Measurements from ENCODE around the gene MAP3K14. TPM values are rescaled to one million over a fixed set of nuclear protein-coding genes. Genes with fewer than 3 reads are reported as not detected.

The MAP3K14 gene
- total RNA-seq, 1 experiment from 2014 or later = 16.4 TPM

- peaks cover 52 to 61% of the 10 kb centered on the region in 2 experiments for H3K4me1 ChIP-seq (ENCODE audit: control insufficient read depth in 1 of 2, insufficient read depth in 2 of 2, low read length in 2 of 2)
- CTCF ChIA-PET = no interaction called here
- H3K9me2 ChIP-seq (ENCODE audit: insufficient read depth) = no peaks in the 10 kb centered on the region
- ATAC-seq = no peak
- no peak overlapping the region for H2AFZ ChIP-seq (ENCODE audit: low read depth, low read length, poor library complexity, severe bottlenecking)
- DNase-seq (ENCODE audit: low read depth, low spot score) = no peak
- H3K9ac ChIP-seq (ENCODE audit: low read length) = no peak overlapping the region
- H3K27ac ChIP-seq (ENCODE audit: low read depth, low read length) = peak overlapping the region; percentile 88
- no peaks in the 10 kb centered on the region for H3K79me2 ChIP-seq (ENCODE audit: insufficient read depth, low read length)
- POLR2A ChIA-PET = no interaction called here
- no peaks in the 10 kb centered on the region for H4K20me1 ChIP-seq (ENCODE audit: insufficient read depth)
- H3K4me3 ChIP-seq (replicated peaks in 1 of 2; ENCODE audit: low read depth in 1 of 2, low read length in 2 of 2) = no peak overlapping the region
- intact Hi-C loops (cut with micrococcal nuclease) = no loop called here
- no TSS peak for BruUV-seq (replicated peaks)
- no peaks in the 10 kb centered on the region for H3K27me3 ChIP-seq (ENCODE audit: insufficient read depth, low read length)
- TF ChIP-seq RAD21 (IDR thresholded peaks at IDR 0.05; ENCODE audit: low read depth) (no peak), EGR1 (IDR thresholded peaks at IDR 0.05; ENCODE audit: low read depth) (no peak), ATF3 (IDR thresholded peaks at IDR 0.05) (no peak), SRF (IDR thresholded peaks at IDR 0.05; ENCODE audit: low read depth) (no peak), FOSL1 (IDR thresholded peaks at IDR 0.05; ENCODE audit: low read depth) (no peak), EZH2 (IDR thresholded peaks at IDR 0.05) (no peak), ELF1 (IDR thresholded peaks at IDR 0.05; ENCODE audit: borderline replicate concordance, low read depth) (no peak), ZNF274 (IDR thresholded peaks at IDR 0.05; ENCODE audit: low read depth, low read length) (no peak), JUND (IDR thresholded peaks at IDR 0.05) (no peak), POLR2A (IDR thresholded peaks at IDR 0.05; ENCODE audit: borderline replicate concordance, extremely low read depth, insufficient read depth, insufficient read length) (no peak), SIN3A (IDR thresholded peaks at IDR 0.05; ENCODE audit: low read depth) (no peak), YY1 (IDR thresholded peaks at IDR 0.05; ENCODE audit: extremely low read depth, insufficient replicate concordance, low read depth, low read length) (no peak), CEBPB (IDR thresholded peaks at IDR 0.05; ENCODE audit: low read depth) (no peak)
- H3K4me2 ChIP-seq (ENCODE audit: low read length) = peak overlapping the region; percentile 97
- H3K36me3 ChIP-seq (ENCODE audit: control insufficient read depth in 1 of 2, insufficient read depth in 2 of 2, low read length in 2 of 2) = no peaks in the 10 kb centered on the region
- RAD21 ChIA-PET (ENCODE audit: low non-redundant PET in 1 of 2, low total read pairs in 2 of 2, uncharacterized antibody in 2 of 2, unreplicated experiment in 2 of 2) = no interaction called here
- no peaks in the 10 kb centered on the region for H3K9me3 ChIP-seq (ENCODE audit: control insufficient read depth in 1 of 2, insufficient read depth in 1 of 2, low read depth in 1 of 2, low read length in 2 of 2)
These were observed 5.3 kb upstream of the MAP3K14 start for GRCh38 chr17:45322168-45322567.

Data from HCT116 (cell line).